Measurements from ENCODE around the gene C1orf185.

The C1orf185 gene

GRCh38 chr1:51101976-51102375 lies at the start of gene C1orf185:
Gene C1orf185 (plus strand): TSS chr1:51102228. CDS start chr1:51102234, 6 bp downstream.
- DNase-seq: no peak
- in situ Hi-C loops (cut with HindIII; ENCODE audit: low pct_ligation_motif_present, low pct_unique_long_range_greater_than_20kb, low sequenced_read_pairs): no loop called here

DNA sequence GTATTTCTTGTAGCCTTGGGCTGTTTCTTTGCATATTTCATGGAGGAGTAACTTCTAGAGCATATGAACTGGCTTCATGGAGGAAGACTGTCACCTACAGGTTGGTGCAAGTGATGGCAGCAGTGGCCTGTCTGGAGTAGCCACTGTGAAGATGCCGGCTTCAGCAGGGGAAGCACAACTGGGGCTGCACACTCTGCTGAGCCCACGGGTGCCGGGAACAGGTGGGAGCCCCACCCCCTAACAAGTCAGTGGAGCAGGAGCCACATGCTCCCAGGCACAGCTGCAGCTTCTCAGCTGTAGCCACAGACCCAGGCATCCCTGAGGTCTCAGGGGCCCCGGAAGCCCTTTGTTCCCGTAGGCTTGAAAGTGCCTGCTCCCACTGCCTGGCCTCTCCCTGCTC lies 43.2 kb upstream of the C1orf185 start:
- in situ Hi-C loops (cut with HindIII; ENCODE audit: low pct_ligation_motif_present, low pct_unique_long_range_greater_than_20kb, low sequenced_read_pairs): no loop called here
- no peak for DNase-seq

GRCh38 chr1:51061231-51061918 lies 40.7 kb upstream of the C1orf185 start:
- in situ Hi-C loops (cut with HindIII; ENCODE audit: low pct_ligation_motif_present, low pct_unique_long_range_greater_than_20kb, low sequenced_read_pairs): no loop called here

GRCh38 chr1:51063121-51063520 lies 38.9 kb upstream of the C1orf185 start:
- in situ Hi-C loops (cut with HindIII; ENCODE audit: low pct_ligation_motif_present, low pct_unique_long_range_greater_than_20kb, low sequenced_read_pairs): no loop called here

More at GRCh38 chr1:51061231-51061918, 40.7 kb upstream of the C1orf185 start:
- DNase-seq: no peak

DNA sequence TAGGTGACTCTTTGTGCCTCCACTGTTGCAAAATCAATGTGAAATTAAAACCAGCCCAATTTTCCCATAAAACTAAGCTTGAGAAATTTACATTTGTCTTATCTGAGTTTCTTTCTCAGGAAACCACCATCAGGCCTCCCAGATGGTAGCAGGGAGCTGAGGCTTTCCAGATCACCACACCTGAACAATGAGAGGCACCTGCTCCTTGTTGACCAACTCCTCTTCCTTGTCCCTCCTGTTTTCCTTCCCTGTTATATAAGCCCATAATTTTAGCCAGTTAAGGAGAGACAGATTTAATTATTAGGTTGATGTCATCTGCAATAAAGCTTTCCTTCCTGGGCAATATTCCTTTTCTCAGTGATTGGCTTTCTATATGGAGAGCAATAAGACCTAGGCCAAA lies 32.0 kb upstream of the C1orf185 start:
- in situ Hi-C loops (cut with HindIII; ENCODE audit: low pct_ligation_motif_present, low pct_unique_long_range_greater_than_20kb, low sequenced_read_pairs): no loop called here
- no peak for DNase-seq

More at GRCh38 chr1:51063121-51063520, 38.9 kb upstream of the C1orf185 start:
- peak; percentile 92 for DNase-seq

- no peak for DNase-seq
- in situ Hi-C loops (cut with HindIII; ENCODE audit: low pct_ligation_motif_present, low pct_unique_long_range_greater_than_20kb, low sequenced_read_pairs): no loop called here
Measured at GRCh38 chr1:51070640-51071039, 31.4 kb upstream of the C1orf185 start.

- in situ Hi-C loops (cut with HindIII; ENCODE audit: low pct_ligation_motif_present, low pct_unique_long_range_greater_than_20kb, low sequenced_read_pairs): no loop called here
- no peak for DNase-seq
Measured at GRCh38 chr1:51071291-51072042, 30.6 kb upstream of the C1orf185 start.

DNA sequence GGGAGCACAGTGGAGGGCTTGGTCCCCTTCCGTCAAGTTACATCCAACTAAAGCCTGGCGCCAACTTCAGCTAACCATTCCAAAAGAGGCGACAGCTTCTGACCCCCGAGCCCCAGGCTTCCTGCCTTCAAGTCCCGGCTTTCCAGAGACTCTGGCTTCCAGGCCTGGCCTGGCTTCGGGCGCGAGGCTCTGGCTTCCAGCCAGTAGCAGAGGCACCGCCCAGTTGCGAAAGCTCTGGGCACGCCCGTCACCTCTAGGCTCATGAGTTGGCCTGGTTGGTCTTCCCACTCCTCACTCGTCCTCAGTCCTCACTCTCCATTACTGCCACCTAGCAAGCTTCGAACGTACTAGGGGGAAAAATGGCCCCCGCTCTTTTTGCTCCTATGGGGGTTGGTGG lies 30.0 kb upstream of the C1orf185 start:
- in situ Hi-C loops (cut with HindIII; ENCODE audit: low pct_ligation_motif_present, low pct_unique_long_range_greater_than_20kb, low sequenced_read_pairs): no loop called here
- DNase-seq: no peak

DNA sequence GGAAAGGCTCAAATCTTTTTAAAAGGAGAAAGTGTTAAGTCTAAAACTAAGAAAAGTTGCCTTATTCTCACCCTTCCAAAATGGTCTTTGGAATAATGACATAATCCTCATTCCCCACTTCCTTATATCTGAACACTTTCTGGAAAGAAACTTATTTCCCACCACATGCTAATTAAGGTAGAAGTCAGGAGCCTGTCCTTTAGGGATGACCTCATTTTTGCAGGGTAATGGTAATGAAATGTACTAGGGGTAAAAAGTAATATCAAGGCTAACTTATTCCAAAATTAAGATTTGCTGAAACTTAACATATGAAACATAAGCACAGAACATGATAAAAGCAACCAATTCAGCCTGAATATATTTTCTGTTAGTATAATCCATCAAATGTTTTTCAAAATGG lies 29.4 kb upstream of the C1orf185 start:
- no peak for DNase-seq
- in situ Hi-C loops (cut with HindIII; ENCODE audit: low pct_ligation_motif_present, low pct_unique_long_range_greater_than_20kb, low sequenced_read_pairs): no loop called here

DNA sequence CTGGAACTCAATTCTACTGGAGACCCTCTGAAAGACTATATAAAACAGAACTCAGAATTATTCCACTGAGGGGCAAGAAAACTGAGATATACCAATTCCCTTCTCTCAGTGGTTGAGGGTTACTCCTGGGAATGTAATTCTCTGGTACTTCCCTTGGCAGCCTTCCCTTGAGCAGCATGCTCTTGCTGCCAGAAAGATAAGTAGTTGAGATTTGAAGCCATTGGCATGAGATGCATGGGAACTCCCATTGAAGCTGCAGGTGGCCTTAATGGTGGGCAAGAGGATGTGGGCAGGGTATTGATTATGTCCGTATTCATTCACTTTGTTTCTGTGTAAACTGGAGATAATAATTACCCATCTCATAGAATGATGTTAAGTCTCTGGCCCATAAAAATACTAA lies 28.6 kb upstream of the C1orf185 start:
- DNase-seq: no peak
- in situ Hi-C loops (cut with HindIII; ENCODE audit: low pct_ligation_motif_present, low pct_unique_long_range_greater_than_20kb, low sequenced_read_pairs): no loop called here

GRCh38 chr1:51086496-51087271 lies 15.3 kb upstream of the C1orf185 start:
- no peak for DNase-seq
- in situ Hi-C loops (cut with HindIII; ENCODE audit: low pct_ligation_motif_present, low pct_unique_long_range_greater_than_20kb, low sequenced_read_pairs): no loop called here

GRCh38 chr1:51088474-51088873 lies 13.6 kb upstream of the C1orf185 start:
- peak; percentile 1 for DNase-seq
- in situ Hi-C loops (cut with HindIII; ENCODE audit: low pct_ligation_motif_present, low pct_unique_long_range_greater_than_20kb, low sequenced_read_pairs): no loop called here

- in situ Hi-C loops (cut with HindIII; ENCODE audit: low pct_ligation_motif_present, low pct_unique_long_range_greater_than_20kb, low sequenced_read_pairs): no loop called here
- DNase-seq: no peak
Measured at GRCh38 chr1:51093581-51093980, 8.4 kb upstream of the C1orf185 start.

GRCh38 chr1:51097171-51097570 lies 4.9 kb upstream of the C1orf185 start:
- in situ Hi-C loops (cut with HindIII; ENCODE audit: low pct_ligation_motif_present, low pct_unique_long_range_greater_than_20kb, low sequenced_read_pairs): no loop called here

DNA sequence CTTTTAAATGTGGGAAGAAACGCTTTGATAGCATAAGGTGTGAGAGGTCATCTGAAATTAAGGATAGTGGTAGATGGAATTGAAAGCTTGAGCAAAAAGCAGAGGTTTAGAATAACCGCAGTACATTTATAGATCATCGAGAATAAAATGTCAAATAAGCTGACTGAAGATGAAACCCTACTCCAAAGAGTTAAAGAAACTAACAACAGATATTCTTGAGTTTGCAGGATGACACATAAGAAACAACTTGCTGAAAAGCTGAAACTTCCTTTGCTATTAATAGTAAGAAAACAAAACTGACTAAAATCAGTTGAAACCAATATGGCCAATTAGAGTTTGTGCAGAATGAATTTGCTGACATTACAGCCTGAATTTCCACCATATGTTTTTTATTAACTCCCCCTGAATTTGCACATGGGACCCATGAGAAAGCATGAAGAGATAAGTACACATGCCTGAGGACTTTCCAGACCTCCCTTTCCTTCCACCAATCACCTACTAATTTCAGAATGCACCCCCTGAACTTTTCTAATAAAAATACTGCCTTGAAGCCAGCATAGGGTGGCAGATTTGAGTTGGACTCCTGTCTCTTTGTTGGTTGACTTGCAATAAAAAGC lies 1.7 kb upstream of the C1orf185 start:
- DNase-seq: no peak
- in situ Hi-C loops (cut with HindIII; ENCODE audit: low pct_ligation_motif_present, low pct_unique_long_range_greater_than_20kb, low sequenced_read_pairs): no loop called here

More at GRCh38 chr1:51097171-51097570, 4.9 kb upstream of the C1orf185 start:
- no peak for DNase-seq

DNA sequence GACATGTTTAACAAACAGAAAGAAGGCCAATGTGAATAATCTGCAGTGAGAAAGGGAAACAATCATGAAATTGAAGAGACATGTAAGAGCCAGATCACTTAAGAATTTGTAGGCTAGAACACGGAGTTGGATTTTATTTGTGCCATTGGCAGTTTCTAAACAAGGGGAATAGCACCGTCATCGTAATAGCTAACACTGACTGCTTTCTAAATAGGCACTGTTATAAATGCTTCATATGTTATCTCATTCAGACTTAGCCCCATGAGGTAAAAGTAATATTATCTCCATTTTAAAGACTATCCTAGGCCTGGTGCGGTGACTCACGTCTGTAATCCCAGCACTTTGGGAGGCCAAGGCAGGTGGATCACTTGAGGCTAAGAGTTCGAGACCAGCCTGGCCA lies 12.1 kb downstream of the C1orf185 start:
- in situ Hi-C loops (cut with HindIII; ENCODE audit: low pct_ligation_motif_present, low pct_unique_long_range_greater_than_20kb, low sequenced_read_pairs): no loop called here
- DNase-seq: no peak

DNA sequence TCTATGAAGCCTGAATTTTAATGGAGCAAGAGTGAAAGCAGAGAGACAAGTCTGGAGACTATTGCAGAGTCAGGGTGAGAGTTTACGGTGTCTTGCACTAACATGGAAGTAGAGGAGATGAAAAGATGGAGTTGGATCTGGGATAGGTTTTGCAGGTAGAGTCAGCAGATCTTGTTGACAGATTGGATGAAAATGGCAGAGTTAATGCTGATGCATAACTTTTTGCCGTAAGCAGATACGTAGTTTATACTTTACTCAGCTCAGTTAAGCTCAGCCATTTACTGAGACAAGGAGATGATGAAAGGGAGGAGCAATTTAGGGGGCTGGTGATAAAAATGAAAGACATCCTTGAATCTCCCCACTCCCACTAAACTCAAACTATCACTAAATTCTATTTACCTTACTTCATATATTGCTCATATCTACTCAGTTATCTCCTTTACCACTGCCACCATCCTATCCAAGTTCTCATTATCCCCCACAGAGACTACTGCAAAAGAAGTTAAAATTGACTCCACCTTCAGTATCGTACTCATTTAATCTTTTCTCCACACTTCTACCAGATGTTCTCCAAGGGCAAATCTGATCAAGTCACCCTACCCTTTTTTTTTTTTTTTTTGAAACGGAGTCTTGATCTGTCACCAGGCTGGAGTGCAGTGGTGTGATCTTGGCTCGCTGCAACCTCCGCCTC lies 13.8 kb downstream of the C1orf185 start:
- in situ Hi-C loops (cut with HindIII; ENCODE audit: low pct_ligation_motif_present, low pct_unique_long_range_greater_than_20kb, low sequenced_read_pairs): no loop called here
- no peak for DNase-seq

GRCh38 chr1:51119331-51119730 lies 17.3 kb downstream of the C1orf185 start:
- no peak for DNase-seq
- in situ Hi-C loops (cut with HindIII; ENCODE audit: low pct_ligation_motif_present, low pct_unique_long_range_greater_than_20kb, low sequenced_read_pairs): no loop called here
